NCI-H524 (cell line): ENCODE results near the gene FAT4.
A peak's percentile ranks its signal among the peaks of the same experiment; 100 is the strongest.

ENCODE experiments used
- DNase-seq, 2 experiments: peaks; one replicate each; lab custom pipeline; 2025; lab: John Stamatoyannopoulos, UW

Gene FAT4

GRCh38 chr4:125314676-125315575, at the start of gene FAT4:
FAT4 (plus strand) TSS chr4:125314955; CDS start chr4:125316412, 1,457 bp downstream.
- peak; percentile 60 to 70 for DNase-seq

GRCh38 chr4:125265846-125266245, 48.9 kb upstream of the FAT4 start:
- DNase-seq: no peak

- no peak for DNase-seq
Measured at GRCh38 chr4:125266901-125267604, 47.7 kb upstream of the FAT4 start.

- no peak for DNase-seq
Measured at GRCh38 chr4:125267630-125268029, 47.1 kb upstream of the FAT4 start.

- peak in 1 of 2 experiments; percentile 38 for DNase-seq
Measured at GRCh38 chr4:125268068-125268755, 46.5 kb upstream of the FAT4 start.

GRCh38 chr4:125276811-125277210, 37.9 kb upstream of the FAT4 start:
- peak; percentile 62 to 87 for DNase-seq

GRCh38 chr4:125277790-125278189, 37.0 kb upstream of the FAT4 start:
- DNase-seq: peak; percentile 15 to 45

GRCh38 chr4:125280892-125281403, 33.8 kb upstream of the FAT4 start:
- DNase-seq: no peak

GRCh38 chr4:125283707-125284279, 31.0 kb upstream of the FAT4 start:
- peak in 1 of 2 experiments; percentile 8 for DNase-seq

GRCh38 chr4:125297116-125297515, 17.6 kb upstream of the FAT4 start:
- no peak for DNase-seq

- DNase-seq: no peak
Measured at GRCh38 chr4:125303058-125303457, 11.7 kb upstream of the FAT4 start.

- DNase-seq: no peak
Measured at GRCh38 chr4:125303821-125304220, 10.9 kb upstream of the FAT4 start.

- DNase-seq: no peak
Measured at GRCh38 chr4:125306112-125306511, 8.6 kb upstream of the FAT4 start.

- no peak for DNase-seq
Measured at GRCh38 chr4:125306533-125306932, 8.2 kb upstream of the FAT4 start.

- DNase-seq: no peak
Measured at GRCh38 chr4:125311503-125311902, 3.3 kb upstream of the FAT4 start.

- peak; percentile 69 to 83 for DNase-seq
Measured at GRCh38 chr4:125313497-125313896, 1.3 kb upstream of the FAT4 start.

- DNase-seq: peak in 1 of 2 experiments; percentile 39
Measured at GRCh38 chr4:125313989-125314667, 627 bp upstream of the FAT4 start.

GRCh38 chr4:125315576-125316400, 1.0 kb downstream of the FAT4 start:
- peak; percentile 2 to 49 for DNase-seq

GRCh38 chr4:125316401-125316790, 1.6 kb downstream of the FAT4 start:
- peak; percentile 12 to 49 for DNase-seq

GRCh38 chr4:125316791-125317524, 2.2 kb downstream of the FAT4 start:
- peak; percentile 34 to 52 for DNase-seq
